Glutamatergic neuron (in vitro differentiated cells): ENCODE measurements around the gene N4BP2L1. TPM values are rescaled to one million over a fixed set of nuclear protein-coding genes. Genes with fewer than 3 reads are reported as not detected.

ENCODE experiments used
- DNase-seq: peaks from one replicate; pipeline ENCODE4 v3.0.0; 2022
- H3K27ac Mint-ChIP-seq: one replicate; pipeline ENCODE4 v1.8.0; 2020; ENCODE audit warnings: mild to moderate bottlenecking, mixed read lengths, inconsistent platforms; ENCODE audit not compliant: unreplicated experiment
- H3K27me3 Mint-ChIP-seq: one replicate; pipeline ENCODE4 v1.8.0; 2020; ENCODE audit warnings: mild to moderate bottlenecking, moderate library complexity, mixed read lengths, inconsistent platforms; ENCODE audit not compliant: unreplicated experiment
- H3K36me3 Mint-ChIP-seq: one replicate; pipeline ENCODE4 v1.8.0; 2020; ENCODE audit warnings: mild to moderate bottlenecking, mixed read lengths, inconsistent platforms; ENCODE audit not compliant: unreplicated experiment
- H3K4me1 Mint-ChIP-seq: one replicate; pipeline ENCODE4 v1.8.0; 2020; ENCODE audit warnings: mild to moderate bottlenecking, low read depth, mixed read lengths, inconsistent platforms; ENCODE audit not compliant: unreplicated experiment
- H3K4me3 Mint-ChIP-seq: one replicate; pipeline ENCODE4 v1.8.0; 2020; ENCODE audit warnings: mild to moderate bottlenecking, mixed read lengths, inconsistent platforms; ENCODE audit not compliant: unreplicated experiment
- H3K9me3 Mint-ChIP-seq: one replicate; pipeline ENCODE4 v1.8.0; 2020; ENCODE audit warnings: mild to moderate bottlenecking, moderate library complexity, mixed read lengths, inconsistent platforms; ENCODE audit not compliant: unreplicated experiment
- total RNA-seq: library from RNA; stranded (reverse); fragmentation: NEBNext Ultra II Directional; extraction: Animal tissue kit (Norgen Biotek cat#: 25700); gene quantifications from one replicate; pipeline ENCODE4 v1.2.1, GENCODE V29; 2021; ENCODE audit not compliant: unreplicated experiment
- TF ChIP-seq, protein P1 (sequence below): fragments of 200-600 bp; sonication (generic); IDR thresholded peaks from one replicate; pipeline ENCODE4 v1.5.0; 2021; ENCODE audit not compliant: partially characterized antibody, unreplicated experiment

The N4BP2L1 gene
- total RNA-seq, 1 donor from 2014 or later = 1.9 TPM

DNA sequence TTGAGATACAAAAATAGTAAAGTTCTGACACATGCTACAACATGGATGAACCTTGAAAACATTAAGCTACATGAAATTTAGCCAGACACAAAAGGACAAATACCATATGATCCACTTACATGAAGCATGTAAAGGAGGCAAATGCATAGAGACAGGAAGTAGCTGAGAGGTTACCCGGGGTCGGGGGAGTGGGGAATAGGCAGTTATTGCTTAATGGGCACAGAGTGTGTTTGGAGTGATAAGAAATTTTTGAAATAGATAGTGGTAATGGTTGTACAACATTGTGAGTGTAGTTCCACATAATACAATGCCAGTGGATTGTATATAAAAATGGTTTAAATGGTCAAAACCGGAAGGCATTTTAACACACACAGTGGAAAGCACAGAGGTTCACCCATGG is 4.3 kb downstream of the N4BP2L1 start:
- Mint-ChIP-seq H3K27ac (no peak overlapping the region), H3K36me3 (peaks cover 11% of the 10 kb centered on the region), H3K4me3 (no peak overlapping the region), H3K9me3 (peaks cover 7% of the 10 kb centered on the region), H3K4me1 (peaks cover 6% of the 10 kb centered on the region), H3K27me3 (peaks cover 16% of the 10 kb centered on the region)
- TF ChIP-seq, protein P1, sequence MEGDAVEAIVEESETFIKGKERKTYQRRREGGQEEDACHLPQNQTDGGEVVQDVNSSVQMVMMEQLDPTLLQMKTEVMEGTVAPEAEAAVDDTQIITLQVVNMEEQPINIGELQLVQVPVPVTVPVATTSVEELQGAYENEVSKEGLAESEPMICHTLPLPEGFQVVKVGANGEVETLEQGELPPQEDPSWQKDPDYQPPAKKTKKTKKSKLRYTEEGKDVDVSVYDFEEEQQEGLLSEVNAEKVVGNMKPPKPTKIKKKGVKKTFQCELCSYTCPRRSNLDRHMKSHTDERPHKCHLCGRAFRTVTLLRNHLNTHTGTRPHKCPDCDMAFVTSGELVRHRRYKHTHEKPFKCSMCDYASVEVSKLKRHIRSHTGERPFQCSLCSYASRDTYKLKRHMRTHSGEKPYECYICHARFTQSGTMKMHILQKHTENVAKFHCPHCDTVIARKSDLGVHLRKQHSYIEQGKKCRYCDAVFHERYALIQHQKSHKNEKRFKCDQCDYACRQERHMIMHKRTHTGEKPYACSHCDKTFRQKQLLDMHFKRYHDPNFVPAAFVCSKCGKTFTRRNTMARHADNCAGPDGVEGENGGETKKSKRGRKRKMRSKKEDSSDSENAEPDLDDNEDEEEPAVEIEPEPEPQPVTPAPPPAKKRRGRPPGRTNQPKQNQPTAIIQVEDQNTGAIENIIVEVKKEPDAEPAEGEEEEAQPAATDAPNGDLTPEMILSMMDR = no peak
- no peak for DNase-seq

DNA sequence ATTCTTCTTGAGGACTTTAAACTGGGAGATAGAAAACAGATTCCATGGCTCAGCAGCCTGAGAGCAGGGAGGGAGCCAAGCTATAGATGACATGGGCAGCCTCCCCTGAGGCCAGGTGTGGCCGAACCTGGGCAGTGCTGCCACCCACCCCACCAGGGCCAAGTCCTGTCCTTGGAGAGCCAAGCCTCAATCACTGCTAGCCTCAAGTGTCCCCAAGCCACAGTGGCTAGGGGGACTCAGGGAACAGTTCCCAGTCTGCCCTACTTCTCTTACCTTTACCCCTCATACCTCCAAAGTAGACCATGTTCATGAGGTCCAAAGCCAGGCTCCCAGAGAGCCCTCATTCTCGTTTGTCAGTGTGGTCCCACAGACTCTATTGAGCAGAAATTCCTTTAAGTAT is 8.1 kb downstream of the N4BP2L1 start:
- peaks cover 5% of the 10 kb centered on the region for H3K9me3 Mint-ChIP-seq
- no peak overlapping the region for H3K4me3 Mint-ChIP-seq
- H3K27ac Mint-ChIP-seq = no peak overlapping the region
- H3K4me1 Mint-ChIP-seq = no peaks in the 10 kb centered on the region
- peaks cover 4% of the 10 kb centered on the region for H3K27me3 Mint-ChIP-seq
- DNase-seq = no peak
- H3K36me3 Mint-ChIP-seq = peaks cover 9% of the 10 kb centered on the region
- TF ChIP-seq, protein P1 = no peak

DNA sequence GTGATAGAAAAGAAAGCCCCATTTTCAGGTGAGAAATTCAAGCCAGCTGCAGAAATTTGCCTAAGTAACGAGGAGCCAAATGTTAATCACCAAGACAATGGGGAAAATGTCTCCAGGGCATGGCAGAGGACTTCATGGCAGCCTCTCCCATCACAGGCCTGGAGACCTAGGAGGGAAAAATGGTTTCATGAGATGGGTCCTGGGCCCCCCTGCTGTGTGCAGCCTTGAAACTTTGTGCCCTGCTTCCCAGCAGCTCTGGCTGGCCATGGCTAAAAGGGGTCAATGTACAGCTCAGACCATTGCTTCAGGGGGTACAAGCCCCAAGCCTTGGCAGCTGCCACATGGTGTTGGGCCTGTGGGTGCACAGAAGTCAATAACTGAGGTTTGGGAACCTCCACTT is 9.9 kb downstream of the N4BP2L1 start:
- no peak overlapping the region for H3K27ac Mint-ChIP-seq

DNA sequence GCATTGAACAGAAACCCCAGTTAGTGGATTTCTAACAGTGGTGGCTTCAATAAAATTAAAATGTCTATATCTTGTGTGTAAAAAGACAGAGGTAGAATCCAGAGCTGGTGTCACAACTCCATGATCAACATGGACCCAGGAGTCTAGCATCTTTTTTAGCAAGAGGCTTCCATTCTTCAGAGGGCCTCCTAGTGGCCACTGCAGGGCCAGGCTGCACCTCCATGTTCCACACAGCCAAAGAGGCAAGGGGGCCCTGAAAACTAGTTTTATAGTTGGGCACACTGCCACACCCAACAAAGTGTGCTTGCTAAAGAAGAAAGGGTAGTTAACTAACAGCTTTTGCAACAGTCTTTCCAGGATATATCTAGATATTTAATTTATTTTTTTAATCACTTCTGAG is 12.9 kb downstream of the N4BP2L1 start:
- peak; percentile 41 for DNase-seq
- H3K27ac Mint-ChIP-seq = no peak overlapping the region
- no peak overlapping the region for H3K4me3 Mint-ChIP-seq
- TF ChIP-seq, protein P1 = peak; percentile 52
- H3K9me3 Mint-ChIP-seq = peaks cover 5% of the 10 kb centered on the region
- peaks cover 4% of the 10 kb centered on the region for H3K27me3 Mint-ChIP-seq
- H3K36me3 Mint-ChIP-seq = peaks cover 9% of the 10 kb centered on the region
- H3K4me1 Mint-ChIP-seq = peaks cover 3% of the 10 kb centered on the region

More for the DNA sequence above, 9.9 kb downstream of the N4BP2L1 start:
- no peak for DNase-seq
- H3K4me1 Mint-ChIP-seq = no peaks in the 10 kb centered on the region
- no peak overlapping the region for H3K4me3 Mint-ChIP-seq
- TF ChIP-seq, protein P1 = no peak
- H3K27me3 Mint-ChIP-seq = peaks cover 3% of the 10 kb centered on the region
- peaks cover 5% of the 10 kb centered on the region for H3K9me3 Mint-ChIP-seq
- H3K36me3 Mint-ChIP-seq = peaks cover 9% of the 10 kb centered on the region

DNA sequence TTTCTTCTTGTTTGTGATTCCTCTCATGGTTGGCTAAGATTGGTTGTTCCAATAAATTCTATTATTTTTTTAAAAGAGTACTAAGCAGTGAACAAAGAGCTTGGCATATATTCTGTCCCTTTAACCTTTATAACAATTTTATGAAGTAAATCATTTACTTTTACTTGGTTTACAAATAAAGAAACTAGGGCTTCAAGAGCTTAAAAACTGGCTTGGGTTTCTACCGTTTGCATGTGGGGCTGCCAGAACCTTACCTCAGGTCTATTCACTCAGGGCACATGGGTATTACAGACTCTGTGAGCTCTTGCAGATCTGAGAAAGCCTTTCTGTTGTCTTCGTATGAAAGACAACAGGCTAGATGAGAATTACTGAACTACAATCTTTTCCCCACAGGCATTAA is 13.3 kb downstream of the N4BP2L1 start:
- Mint-ChIP-seq H3K4me3 (no peak overlapping the region), H3K4me1 (peaks cover 7% of the 10 kb centered on the region), H3K36me3 (peaks cover 8% of the 10 kb centered on the region), H3K27ac (no peak overlapping the region), H3K9me3 (peaks cover 6% of the 10 kb centered on the region), H3K27me3 (peaks cover 5% of the 10 kb centered on the region)
- DNase-seq = no peak
- TF ChIP-seq, protein P1 = no peak
